ENCODE measurements around the gene ZNF397.

GRCh38 chr18:35241448-35241804 lies 592 bp downstream of the ZNF397 start:
- no peak for TF ChIP-seq ATF3 (IDR thresholded peaks at IDR 0.05)
- no peak for TF ChIP-seq CTCF (IDR thresholded peaks at IDR 0.05; ENCODE audit: low read depth, low read length, missing input control)
- no peak for TF ChIP-seq SP1 (IDR thresholded peaks at IDR 0.05)
- TF ChIP-seq HNF4G (IDR thresholded peaks at IDR 0.05) = no peak
- TF ChIP-seq JUND (IDR thresholded peaks at IDR 0.05) = no peak
- TF ChIP-seq ZBTB33 (IDR thresholded peaks at IDR 0.05) = no peak
- TF ChIP-seq MAX (IDR thresholded peaks at IDR 0.05) = no peak
- no peak for TF ChIP-seq RXRA (IDR thresholded peaks at IDR 0.05)
- TF ChIP-seq TAF1 (conservative IDR thresholded peaks at IDR 0.05) = no peak
- no peak for TF ChIP-seq EGR1 (IDR thresholded peaks at IDR 0.05; ENCODE audit: low read depth in 2 of 2)
- TF ChIP-seq GABPA (IDR thresholded peaks at IDR 0.05 in 1 of 2, conservative IDR thresholded peaks at IDR 0.05 in 1 of 2) = no peak
- no peak for TF ChIP-seq RAD21 (IDR thresholded peaks at IDR 0.05)
- TF ChIP-seq HNF4A (conservative IDR thresholded peaks at IDR 0.05) = no peak

Data from liver (tissue), 3 donors.